H9 (cell line): ENCODE results near the gene FH. TPM values are rescaled to one million over a fixed set of nuclear protein-coding genes. Genes with fewer than 3 reads are reported as not detected.

ENCODE experiments used
- DNase-seq: peaks from one replicate; pipeline ENCODE4 v3.0.0-alpha.2; 2017
- H2AFZ ChIP-seq: one replicate; pipeline ENCODE4 v1.6.1; 2013; ENCODE audit warnings: mild to moderate bottlenecking, low read length, control low read depth, moderate library complexity
- H2AK5ac ChIP-seq: 2 replicates; pipeline ENCODE4 v1.6.1; 2013; ENCODE audit warnings: low read length, control low read depth, mixed read lengths; ENCODE audit not compliant: insufficient read length
- H2BK120ac ChIP-seq: one replicate; pipeline ENCODE4 v1.6.1; 2013; ENCODE audit warnings: low read depth, mild to moderate bottlenecking, low read length, control low read depth, inconsistent platforms; ENCODE audit not compliant: poor library complexity, severe bottlenecking
- H2BK12ac ChIP-seq: 2 replicates; pipeline ENCODE4 v1.6.1; 2013; ENCODE audit warnings: low read length, control low read depth, mixed read lengths, low read depth; ENCODE audit not compliant: insufficient read length
- H2BK15ac ChIP-seq: 2 replicates; pipeline ENCODE4 v1.6.1; 2013; ENCODE audit warnings: low read depth, low read length, control low read depth
- H2BK20ac ChIP-seq: one replicate; pipeline ENCODE4 v1.6.1; 2013; ENCODE audit warnings: low read depth, mild to moderate bottlenecking, low read length, control low read depth, inconsistent platforms; ENCODE audit not compliant: poor library complexity, severe bottlenecking
- H2BK5ac ChIP-seq: 2 replicates; pipeline ENCODE4 v1.6.1; 2013; ENCODE audit warnings: low read length, control low read depth, mixed read lengths; ENCODE audit not compliant: insufficient read length
- H3K14ac ChIP-seq: 2 replicates; pipeline ENCODE4 v1.6.1; 2013; ENCODE audit warnings: low read length, control low read depth; ENCODE audit not compliant: insufficient read depth
- H3K18ac ChIP-seq: 2 replicates; pipeline ENCODE4 v1.6.1; 2013; ENCODE audit warnings: low read depth, mild to moderate bottlenecking, mixed read lengths, low read length, control low read depth; ENCODE audit not compliant: insufficient read length
- H3K23ac ChIP-seq: 2 replicates; pipeline ENCODE4 v1.6.1; 2013; ENCODE audit warnings: low read length, control low read depth, mixed read lengths, low read depth; ENCODE audit not compliant: insufficient read length
- H3K23me2 ChIP-seq: 2 replicates; pipeline ENCODE4 v1.6.1; 2013; ENCODE audit warnings: low read depth, mild to moderate bottlenecking, mixed read lengths, low read length, control low read depth; ENCODE audit not compliant: insufficient read length, poor library complexity, severe bottlenecking
- H3K27ac ChIP-seq: 2 replicates; pipeline ENCODE4 v1.5.1; 2013; ENCODE audit warnings: low read length, control low read depth, mixed read lengths, low read depth; ENCODE audit not compliant: insufficient read length
- H3K27me3 ChIP-seq: 2 replicates; pipeline ENCODE4 v1.6.1; 2013; ENCODE audit warnings: low read length, control low read depth, inconsistent platforms; ENCODE audit not compliant: insufficient read depth
- H3K4ac ChIP-seq: 2 replicates; pipeline ENCODE4 v1.6.1; 2013; ENCODE audit warnings: low read depth, mild to moderate bottlenecking, control low read depth, inconsistent platforms, low read length, moderate library complexity
- H3K4me1 ChIP-seq: 2 replicates; pipeline ENCODE4 v1.6.1; 2013; ENCODE audit warnings: low read length, control low read depth, inconsistent platforms; ENCODE audit not compliant: insufficient read depth
- H3K4me2 ChIP-seq: 2 replicates; pipeline ENCODE4 v1.6.1; 2013; ENCODE audit warnings: low read length, control low read depth, mixed read lengths; ENCODE audit not compliant: insufficient read length, insufficient read depth
- H3K56ac ChIP-seq: 2 replicates; pipeline ENCODE4 v1.6.1; 2013; ENCODE audit warnings: low read depth, mild to moderate bottlenecking, mixed read lengths, low read length, control low read depth; ENCODE audit not compliant: insufficient read length
- H3K79me1 ChIP-seq: 2 replicates; pipeline ENCODE4 v1.6.1; 2013; ENCODE audit warnings: low read depth, mild to moderate bottlenecking, moderate library complexity, low read length, control low read depth, inconsistent platforms; ENCODE audit not compliant: insufficient read depth, poor library complexity, severe bottlenecking
- H3K79me2 ChIP-seq: 2 replicates; pipeline ENCODE4 v1.6.1; 2013; ENCODE audit warnings: low read length, control low read depth, inconsistent platforms; ENCODE audit not compliant: insufficient read depth
- H3K9ac ChIP-seq: 2 replicates; pipeline ENCODE4 v1.6.1; 2013; ENCODE audit warnings: low read length, control low read depth, mixed read lengths; ENCODE audit not compliant: insufficient read length; ENCODE audit errors: extremely low read depth
- H3K9me3 ChIP-seq: one replicate; pipeline ENCODE4 v1.6.1; 2013; ENCODE audit warnings: low read depth, low read length, inconsistent platforms; ENCODE audit not compliant: control insufficient read depth
- H3T11ph ChIP-seq: one replicate; pipeline ENCODE4 v1.6.1; 2013; ENCODE audit warnings: mild to moderate bottlenecking, low read length, control low read depth, inconsistent platforms
- H4K20me1 ChIP-seq: one replicate; pipeline ENCODE4 v1.6.1; 2013; ENCODE audit not compliant: control insufficient read depth, insufficient read length, insufficient read depth
- H4K5ac ChIP-seq: 2 replicates; pipeline ENCODE4 v1.6.1; 2013; ENCODE audit warnings: low read depth, mild to moderate bottlenecking, mixed read lengths, low read length, control low read depth; ENCODE audit not compliant: insufficient read length
- H4K8ac ChIP-seq: replicated peaks from 2 replicates; pipeline ENCODE4 v1.6.1; 2013; ENCODE audit warnings: low read length, control low read depth, mixed read lengths, low read depth; ENCODE audit not compliant: insufficient read length
- H4K91ac ChIP-seq: 2 replicates; pipeline ENCODE4 v1.6.1; 2013; ENCODE audit warnings: low read depth, mild to moderate bottlenecking, moderate library complexity, mixed read lengths, low read length, control low read depth; ENCODE audit not compliant: insufficient read length
- H3K27ac Mint-ChIP-seq, 3 experiments: 2 replicates in 2 of 3; 3 replicates in 1 of 3; pipeline ENCODE4 v1.8.0; 2020 to 2021; ENCODE audit warnings: mixed read lengths in 3 of 3, mild to moderate bottlenecking in 1 of 3, moderate library complexity in 1 of 3
- H3K27me3 Mint-ChIP-seq: 2 replicates; pipeline ENCODE4 v1.8.0; 2021; ENCODE audit warnings: low read depth, mild to moderate bottlenecking, moderate library complexity, mixed read lengths
- H3K36me3 Mint-ChIP-seq, 3 experiments: 2 replicates in 2 of 3; 3 replicates in 1 of 3; pipeline ENCODE4 v1.8.0; 2020 to 2021; ENCODE audit warnings: low read depth in 3 of 3, mixed read lengths in 3 of 3; ENCODE audit not compliant: insufficient read depth in 1 of 3
- H3K4me1 Mint-ChIP-seq, 2 experiments: 2 replicates each; pipeline ENCODE4 v1.8.0; 2020; ENCODE audit warnings: mixed read lengths in 2 of 2
- H3K4me3 Mint-ChIP-seq, 2 experiments: 2 replicates in 1 of 2; 3 replicates in 1 of 2; pipeline ENCODE4 v1.8.0; 2020 to 2021; ENCODE audit warnings: mild to moderate bottlenecking in 2 of 2, mixed read lengths in 2 of 2, moderate library complexity in 1 of 2
- H3K9me3 Mint-ChIP-seq, 2 experiments: 2 replicates in 1 of 2; 3 replicates in 1 of 2; pipeline ENCODE4 v1.8.0; 2020; ENCODE audit warnings: mild to moderate bottlenecking in 2 of 2, mixed read lengths in 2 of 2, moderate library complexity in 1 of 2
- WGBS: extraction: QIAGEN DNeasy Blood & Tissue Kit; methylation state at CpG from one replicate; pipeline ENCODE4 v1.1.7; 2013; ENCODE audit warnings: missing lambda C conversion rate, low lambda C conversion rate, mixed read lengths; ENCODE audit not compliant: insufficient read length; ENCODE audit errors: extremely low coverage; 5-methylcytosine and 5-hydroxymethylcytosine counted together
- total RNA-seq: library from RNA; stranded (reverse); gene quantifications from 2 replicates; pipeline ENCODE4 v1.2.1, GENCODE V29; 2021
- TF ChIP-seq, protein P1 (sequence below): fragments of 200-600 bp; sonication (generic); conservative IDR thresholded peaks from 3 replicates; pipeline ENCODE4 v1.8.0; 2021; ENCODE audit warnings: antibody characterized with exemption, mild to moderate bottlenecking

FH gene
- total RNA-seq, 1 experiment from 2014 or later = 83.9 TPM

DNA sequence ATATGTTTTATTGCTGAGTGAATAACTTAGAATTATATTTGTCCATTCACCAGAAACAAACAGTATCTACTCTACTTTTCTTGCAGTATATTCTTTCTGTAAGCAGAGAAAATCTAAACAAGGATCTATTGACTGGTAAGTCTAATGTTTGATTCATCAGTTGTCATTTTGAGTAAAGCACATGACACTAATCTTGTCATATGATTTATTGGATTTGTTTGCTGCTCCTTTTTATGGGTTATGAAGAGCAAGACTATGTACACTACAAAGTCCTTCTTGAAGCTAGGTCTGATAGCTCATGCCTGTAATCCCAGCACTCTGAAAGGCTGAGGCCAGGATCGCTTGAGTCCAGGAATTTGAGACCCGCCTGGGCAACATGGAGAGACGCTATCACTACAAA lies 36.0 kb upstream of the FH start:
- Histone ChIP-seq H3K79me2 (no peaks in the 10 kb centered on the region), H4K8ac (no peak overlapping the region), H2BK15ac (no peak overlapping the region), H4K5ac (no peak overlapping the region), H3K9me3 (no peaks in the 10 kb centered on the region), H3K4ac (no peak overlapping the region), H3K4me2 (no peak overlapping the region), H3T11ph (no peak overlapping the region), H2BK20ac (no peak overlapping the region), H3K27me3 (no peaks in the 10 kb centered on the region), H3K23ac (no peak overlapping the region), H3K79me1 (no peaks in the 10 kb centered on the region), H2BK120ac (no peak overlapping the region), H3K56ac (no peak overlapping the region), H2BK5ac (no peak overlapping the region), H4K91ac (no peak overlapping the region), H2AFZ (no peak overlapping the region), H3K27ac (no peak overlapping the region), H3K9ac (no peak overlapping the region), H4K20me1 (no peaks in the 10 kb centered on the region), H3K18ac (no peak overlapping the region), H3K23me2 (no peaks in the 10 kb centered on the region), H3K14ac (no peak overlapping the region), H2BK12ac (no peak overlapping the region), H2AK5ac (no peak overlapping the region), H3K4me1 (no peaks in the 10 kb centered on the region)
- Mint-ChIP-seq H3K4me3 (no peak overlapping the region), H3K27ac (no peak overlapping the region), H3K4me1 (no peaks in the 10 kb centered on the region), H3K27me3 (no peaks in the 10 kb centered on the region), H3K36me3 (no peaks in the 10 kb centered on the region), H3K9me3 (no peaks in the 10 kb centered on the region)
- WGBS = no CpG with 5 or more reads among the region's 3 CpGs
- no peak for DNase-seq
- TF ChIP-seq, protein P1, sequence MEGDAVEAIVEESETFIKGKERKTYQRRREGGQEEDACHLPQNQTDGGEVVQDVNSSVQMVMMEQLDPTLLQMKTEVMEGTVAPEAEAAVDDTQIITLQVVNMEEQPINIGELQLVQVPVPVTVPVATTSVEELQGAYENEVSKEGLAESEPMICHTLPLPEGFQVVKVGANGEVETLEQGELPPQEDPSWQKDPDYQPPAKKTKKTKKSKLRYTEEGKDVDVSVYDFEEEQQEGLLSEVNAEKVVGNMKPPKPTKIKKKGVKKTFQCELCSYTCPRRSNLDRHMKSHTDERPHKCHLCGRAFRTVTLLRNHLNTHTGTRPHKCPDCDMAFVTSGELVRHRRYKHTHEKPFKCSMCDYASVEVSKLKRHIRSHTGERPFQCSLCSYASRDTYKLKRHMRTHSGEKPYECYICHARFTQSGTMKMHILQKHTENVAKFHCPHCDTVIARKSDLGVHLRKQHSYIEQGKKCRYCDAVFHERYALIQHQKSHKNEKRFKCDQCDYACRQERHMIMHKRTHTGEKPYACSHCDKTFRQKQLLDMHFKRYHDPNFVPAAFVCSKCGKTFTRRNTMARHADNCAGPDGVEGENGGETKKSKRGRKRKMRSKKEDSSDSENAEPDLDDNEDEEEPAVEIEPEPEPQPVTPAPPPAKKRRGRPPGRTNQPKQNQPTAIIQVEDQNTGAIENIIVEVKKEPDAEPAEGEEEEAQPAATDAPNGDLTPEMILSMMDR = no peak
